ENCODE measurements around the gene GLDC.

DNA sequence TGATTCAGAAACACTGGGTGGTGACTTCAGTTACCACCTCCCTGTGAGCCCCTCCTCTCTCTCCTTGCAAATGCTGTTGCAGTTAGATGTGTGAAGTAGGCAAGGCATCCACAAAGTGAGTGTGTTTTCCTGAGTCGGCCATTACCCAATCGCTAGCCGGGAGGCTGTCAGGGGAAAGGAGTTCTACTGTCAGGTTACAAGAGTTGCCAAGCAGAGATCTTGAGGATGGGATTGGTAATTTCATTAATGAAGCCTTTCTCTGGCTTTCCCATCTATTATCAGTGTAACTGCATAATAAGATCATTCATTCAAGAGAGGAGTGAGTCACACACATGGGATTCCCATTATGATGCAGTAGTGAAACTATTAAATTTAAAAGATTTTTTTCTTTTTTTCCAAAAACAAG lies 106.9 kb downstream of the GLDC start:
- TF ChIP-seq CTCF (IDR thresholded peaks at IDR 0.05) (no peak), POLR2A (IDR thresholded peaks at IDR 0.05) (no peak), EP300 (IDR thresholded peaks at IDR 0.05) (no peak)

Measured in tibial nerve (tissue), 4 donors.